ENCODE measurements around the gene TGFBR2. TPM values are rescaled to one million over a fixed set of nuclear protein-coding genes. Genes with fewer than 3 reads are reported as not detected.
A peak's percentile ranks its signal among the peaks of the same experiment; 100 is the strongest.

TGFBR2 gene
- total RNA-seq, 6 donors from 2014 or later: 82.8 to 385 (median 285) TPM

GRCh38 chr3:30693470-30694120 lies 87.2 kb downstream of the TGFBR2 start:
- TF ChIP-seq CTCF (IDR thresholded peaks at IDR 0.05) (peak; percentile 62 to 86 (median 78)), POLR2AphosphoS5 (IDR thresholded peaks at IDR 0.05) (no peak)
- Histone ChIP-seq H3K27ac (peak overlapping the region in 1 of 4 donors; percentile 80), H3K4me1 (peaks cover 25 to 49% (median 44%) of the 10 kb centered on the region in 4 donors), H3K36me3 (peaks cover 23 to 84% (median 31%) of the 10 kb centered on the region in 4 donors), H3K27me3 (no peaks in the 10 kb centered on the region), H3K9me3 (no peaks in the 10 kb centered on the region), H3K4me3 (no peak overlapping the region)
- DNase-seq (peak in 1 of 2 donors; percentile 41), ATAC-seq (ENCODE audit: low FRiP score in 2 of 2) (peak; percentile 84 to 88)
- 5 to 7% methylated on average over 2 of the region's 2 CpGs for WGBS, 2 donors

GRCh38 chr3:30694148-30694547 lies 87.7 kb downstream of the TGFBR2 start:
- no peak overlapping the region for H3K27ac ChIP-seq
- DNase-seq (no peak), ATAC-seq (ENCODE audit: low FRiP score in 2 of 2) (no peak)
- H3K4me3 ChIP-seq: no peak overlapping the region
- H3K27me3 ChIP-seq: no peaks in the 10 kb centered on the region
- no peaks in the 10 kb centered on the region for H3K9me3 ChIP-seq
- no peak for TF ChIP-seq CTCF (IDR thresholded peaks at IDR 0.05)
- TF ChIP-seq POLR2AphosphoS5 (IDR thresholded peaks at IDR 0.05): no peak
- H3K36me3 ChIP-seq: peaks cover 19 to 79% (median 29%) of the 10 kb centered on the region in 4 donors
- WGBS, 2 donors: 79 to 81% methylated on average over 3 of the region's 3 CpGs
- peaks cover 19 to 44% (median 39%) of the 10 kb centered on the region in 4 donors for H3K4me1 ChIP-seq

GRCh38 chr3:30694668-30695067 lies 88.3 kb downstream of the TGFBR2 start:
- peaks cover 19 to 79% (median 29%) of the 10 kb centered on the region in 4 donors for H3K36me3 ChIP-seq

GRCh38 chr3:30695302-30696061 lies 89.1 kb downstream of the TGFBR2 start:
- peaks cover 7 to 31% (median 27%) of the 10 kb centered on the region in 4 donors for H3K4me1 ChIP-seq
- ATAC-seq (ENCODE audit: low FRiP score in 2 of 2) (no peak), DNase-seq (no peak)
- 87 to 91% methylated on average over 6 of the region's 6 CpGs for WGBS, 2 donors
- TF ChIP-seq EP300 (IDR thresholded peaks at IDR 0.05): no peak
- TF ChIP-seq CTCF (IDR thresholded peaks at IDR 0.05): no peak
- H3K27ac ChIP-seq: no peak overlapping the region
- H3K4me3 ChIP-seq: no peak overlapping the region
- no peaks in the 10 kb centered on the region for H3K27me3 ChIP-seq
- H3K36me3 ChIP-seq: peaks cover 18 to 75% (median 27%) of the 10 kb centered on the region in 4 donors
- no peaks in the 10 kb centered on the region for H3K9me3 ChIP-seq

More at GRCh38 chr3:30694668-30695067, 88.3 kb downstream of the TGFBR2 start:
- Histone ChIP-seq H3K9me3 (no peaks in the 10 kb centered on the region), H3K27me3 (no peaks in the 10 kb centered on the region), H3K4me1 (peaks cover 14 to 39% (median 34%) of the 10 kb centered on the region in 4 donors), H3K27ac (no peak overlapping the region), H3K4me3 (no peak overlapping the region)
- TF ChIP-seq CTCF (IDR thresholded peaks at IDR 0.05) (no peak), POLR2A (IDR thresholded peaks at IDR 0.05) (no peak), POLR2AphosphoS5 (IDR thresholded peaks at IDR 0.05) (no peak), EP300 (IDR thresholded peaks at IDR 0.05) (no peak)
- 90 to 92% methylated on average over 3 of the region's 3 CpGs for WGBS, 2 donors
- DNase-seq: no peak
- ATAC-seq (ENCODE audit: low FRiP score in 2 of 2): no peak
